AG10803 (cell line): ENCODE results near the gene INHA.

Experiments used
- DNase-seq: peaks from one replicate; pipeline ENCODE4 v3.0.0; 2010; ENCODE audit warnings: low read depth
- H3K4me3 ChIP-seq: 2 replicates; pipeline ENCODE4 v1.5.1; 2011; ENCODE audit warnings: mild to moderate bottlenecking, low read length, control low read depth
- TF ChIP-seq, protein P1 (sequence below): conservative IDR thresholded peaks from 2 replicates; pipeline ENCODE4 v1.5.1; 2011; ENCODE audit warnings: mild to moderate bottlenecking, low read length, control low read depth, inconsistent platforms

The INHA gene

DNA sequence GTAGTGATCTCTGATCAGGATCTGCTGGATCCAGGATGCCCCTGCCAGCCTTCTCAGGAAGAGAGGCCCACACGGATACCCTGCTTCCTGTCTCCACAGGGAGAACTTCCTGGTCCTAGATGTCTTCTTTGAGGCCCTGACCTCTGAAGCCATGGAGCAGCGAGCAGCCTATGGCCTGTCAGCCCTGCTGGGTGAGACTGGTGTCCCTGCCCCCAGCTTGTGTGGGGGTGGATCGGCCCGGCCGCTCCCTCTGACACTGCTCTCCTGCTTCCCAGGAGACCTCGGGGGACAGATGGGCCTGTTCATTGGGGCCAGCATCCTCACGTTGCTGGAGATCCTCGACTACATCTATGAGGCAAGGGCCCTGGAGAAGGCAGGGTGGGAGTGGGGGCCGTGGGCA is 35.1 kb upstream of the INHA start:
- DNase-seq, result no peak
- TF ChIP-seq, protein P1, sequence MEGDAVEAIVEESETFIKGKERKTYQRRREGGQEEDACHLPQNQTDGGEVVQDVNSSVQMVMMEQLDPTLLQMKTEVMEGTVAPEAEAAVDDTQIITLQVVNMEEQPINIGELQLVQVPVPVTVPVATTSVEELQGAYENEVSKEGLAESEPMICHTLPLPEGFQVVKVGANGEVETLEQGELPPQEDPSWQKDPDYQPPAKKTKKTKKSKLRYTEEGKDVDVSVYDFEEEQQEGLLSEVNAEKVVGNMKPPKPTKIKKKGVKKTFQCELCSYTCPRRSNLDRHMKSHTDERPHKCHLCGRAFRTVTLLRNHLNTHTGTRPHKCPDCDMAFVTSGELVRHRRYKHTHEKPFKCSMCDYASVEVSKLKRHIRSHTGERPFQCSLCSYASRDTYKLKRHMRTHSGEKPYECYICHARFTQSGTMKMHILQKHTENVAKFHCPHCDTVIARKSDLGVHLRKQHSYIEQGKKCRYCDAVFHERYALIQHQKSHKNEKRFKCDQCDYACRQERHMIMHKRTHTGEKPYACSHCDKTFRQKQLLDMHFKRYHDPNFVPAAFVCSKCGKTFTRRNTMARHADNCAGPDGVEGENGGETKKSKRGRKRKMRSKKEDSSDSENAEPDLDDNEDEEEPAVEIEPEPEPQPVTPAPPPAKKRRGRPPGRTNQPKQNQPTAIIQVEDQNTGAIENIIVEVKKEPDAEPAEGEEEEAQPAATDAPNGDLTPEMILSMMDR, result no peak
- H3K4me3 ChIP-seq, result no peak overlapping the region

DNA sequence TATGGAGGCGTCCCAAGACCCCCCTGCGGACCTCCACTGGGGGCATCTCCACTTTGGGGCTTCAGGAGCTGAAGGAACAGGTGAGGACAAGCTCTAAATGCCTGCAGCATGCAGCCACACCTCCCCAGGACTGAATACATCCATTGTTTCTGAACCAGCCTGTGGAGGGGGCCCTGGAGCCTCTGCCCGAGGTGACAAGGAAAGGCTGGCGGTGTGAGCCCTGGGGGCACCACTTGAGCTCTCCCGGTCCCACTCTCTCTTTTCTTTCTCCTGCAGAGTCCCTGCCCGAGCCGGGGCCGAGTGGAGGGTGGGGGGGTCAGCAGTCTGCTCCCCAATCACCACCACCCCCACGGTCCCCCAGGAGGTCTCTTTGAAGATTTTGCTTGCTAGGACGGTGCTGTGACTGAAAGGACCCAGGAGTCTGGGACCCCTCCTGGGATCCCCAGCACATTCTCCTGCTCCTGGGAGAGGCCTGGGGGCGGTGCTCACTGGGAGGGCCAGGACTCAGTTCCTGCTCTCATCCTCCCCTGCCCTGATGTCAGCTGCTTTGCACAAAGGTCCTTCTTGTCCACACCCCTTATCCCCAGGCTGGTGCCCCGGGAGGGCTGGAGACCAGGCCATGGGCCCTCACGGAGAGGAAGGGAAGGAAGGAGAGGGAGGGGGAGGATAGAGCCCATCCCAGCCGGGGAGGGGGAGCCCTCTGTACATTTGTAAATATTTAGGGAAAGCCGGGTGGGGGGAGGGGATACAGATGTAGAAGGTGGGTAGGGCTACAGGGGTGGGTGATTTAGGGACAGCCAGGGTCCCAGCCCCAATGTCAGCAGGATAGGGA is 34.2 kb upstream of the INHA start:
- DNase-seq, result no peak
- TF ChIP-seq, protein P1, result no peak
- H3K4me3 ChIP-seq, result no peak overlapping the region

DNA sequence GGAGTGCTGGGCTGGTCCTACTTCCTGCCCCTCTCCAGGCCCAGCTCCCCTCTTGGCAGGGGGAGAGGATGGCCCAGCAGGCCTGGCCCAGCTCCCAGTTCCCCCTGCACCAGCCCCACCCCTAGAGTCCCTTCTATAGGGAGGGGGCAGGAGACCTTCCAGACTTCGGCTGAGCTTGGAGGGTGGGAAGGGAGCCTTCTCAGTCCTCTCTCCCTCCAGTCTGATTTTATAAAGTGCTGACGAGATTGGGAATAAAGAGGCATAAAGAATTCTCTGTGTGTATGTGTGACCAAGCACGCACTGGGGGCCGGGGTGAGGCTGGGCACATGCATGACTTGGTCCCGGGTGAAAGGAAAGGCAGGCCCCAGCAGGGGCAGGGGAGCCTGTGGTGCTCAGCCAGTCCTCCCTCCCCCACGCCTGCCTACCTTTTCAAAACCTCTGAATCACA is 33.6 kb upstream of the INHA start:
- H3K4me3 ChIP-seq, result no peak overlapping the region
- TF ChIP-seq, protein P1, result no peak
- DNase-seq, result no peak

DNA sequence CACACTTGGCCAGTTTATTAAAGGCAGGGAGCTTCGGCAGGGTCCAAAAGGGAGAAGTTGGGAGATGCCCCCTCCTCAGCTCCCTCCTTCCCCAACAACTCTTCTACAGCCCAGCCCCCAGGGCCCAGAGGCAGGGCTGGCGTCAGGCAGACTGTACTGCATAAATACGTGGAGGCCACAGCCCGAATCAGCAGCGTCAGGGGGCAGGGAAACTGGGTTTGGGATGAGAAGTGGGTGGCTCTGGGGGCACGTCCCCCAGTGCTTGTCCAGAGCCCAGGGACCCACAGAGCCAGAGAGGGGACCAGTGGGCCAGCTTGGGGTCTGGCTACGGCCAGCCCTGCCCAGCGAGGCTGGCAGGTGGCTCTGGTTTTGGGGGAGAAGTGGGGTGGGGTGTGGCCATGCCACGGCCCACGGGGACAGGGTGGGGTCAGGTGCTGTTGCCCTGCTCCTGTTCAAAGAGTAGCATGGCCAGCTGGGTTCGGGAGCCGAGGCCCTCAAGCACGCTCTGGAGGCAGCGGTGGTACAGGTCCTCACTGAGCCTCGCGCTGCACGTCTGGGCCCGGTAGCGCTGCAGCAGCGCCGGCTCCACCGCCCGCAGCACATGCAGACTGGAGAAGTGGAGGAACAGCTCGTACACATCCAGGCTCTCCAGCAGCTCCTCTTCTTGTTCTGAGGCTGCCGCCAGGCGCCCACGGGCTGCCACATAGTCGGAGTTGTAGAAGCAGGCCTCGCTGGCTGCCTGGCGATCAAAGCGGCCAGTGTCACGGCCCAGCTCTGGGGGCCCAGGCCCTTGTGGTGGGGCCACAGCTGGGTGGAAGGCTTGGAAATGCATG is 32.9 kb upstream of the INHA start:
- no peak for DNase-seq
- TF ChIP-seq, protein P1, result no peak
- H3K4me3 ChIP-seq, result no peak overlapping the region

DNA sequence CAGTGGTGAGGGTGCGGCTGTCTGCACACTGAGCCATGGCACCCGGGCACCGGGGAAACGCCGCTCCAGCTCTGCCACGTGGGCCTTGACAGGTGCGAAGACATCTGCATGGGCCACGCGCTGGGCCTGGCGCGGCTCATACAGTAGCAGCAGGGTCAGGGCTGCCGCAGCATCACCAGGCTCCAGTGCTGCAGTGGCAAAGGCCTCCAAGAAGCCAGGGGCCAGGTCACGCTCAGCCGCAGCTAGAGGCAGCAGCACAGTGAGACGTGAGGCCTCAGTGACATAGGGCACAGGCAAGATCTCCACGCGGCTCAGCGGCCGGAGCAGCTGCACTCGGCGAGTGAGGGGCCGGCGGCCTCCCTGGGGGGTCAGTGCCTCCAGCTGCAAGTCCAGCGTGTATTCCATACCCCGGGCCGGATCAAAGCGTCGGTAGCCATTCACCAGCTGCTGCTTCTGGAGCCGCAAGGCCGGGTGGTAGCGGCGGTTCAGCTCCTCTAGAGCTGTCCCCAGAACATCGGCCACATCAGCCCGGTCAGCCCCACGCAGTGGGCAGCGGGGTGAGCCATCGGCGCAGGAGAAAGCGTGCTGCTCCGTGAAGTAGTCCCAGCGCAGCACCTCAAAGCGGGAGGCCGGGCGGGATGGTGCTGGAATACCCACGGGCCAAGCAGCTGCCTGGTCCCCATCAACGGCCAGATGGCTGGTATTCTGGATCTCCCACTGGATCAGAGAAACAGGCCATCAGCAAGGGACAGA is 32.0 kb upstream of the INHA start:
- TF ChIP-seq, protein P1, result no peak
- DNase-seq, result no peak
- H3K4me3 ChIP-seq, result no peak overlapping the region

DNA sequence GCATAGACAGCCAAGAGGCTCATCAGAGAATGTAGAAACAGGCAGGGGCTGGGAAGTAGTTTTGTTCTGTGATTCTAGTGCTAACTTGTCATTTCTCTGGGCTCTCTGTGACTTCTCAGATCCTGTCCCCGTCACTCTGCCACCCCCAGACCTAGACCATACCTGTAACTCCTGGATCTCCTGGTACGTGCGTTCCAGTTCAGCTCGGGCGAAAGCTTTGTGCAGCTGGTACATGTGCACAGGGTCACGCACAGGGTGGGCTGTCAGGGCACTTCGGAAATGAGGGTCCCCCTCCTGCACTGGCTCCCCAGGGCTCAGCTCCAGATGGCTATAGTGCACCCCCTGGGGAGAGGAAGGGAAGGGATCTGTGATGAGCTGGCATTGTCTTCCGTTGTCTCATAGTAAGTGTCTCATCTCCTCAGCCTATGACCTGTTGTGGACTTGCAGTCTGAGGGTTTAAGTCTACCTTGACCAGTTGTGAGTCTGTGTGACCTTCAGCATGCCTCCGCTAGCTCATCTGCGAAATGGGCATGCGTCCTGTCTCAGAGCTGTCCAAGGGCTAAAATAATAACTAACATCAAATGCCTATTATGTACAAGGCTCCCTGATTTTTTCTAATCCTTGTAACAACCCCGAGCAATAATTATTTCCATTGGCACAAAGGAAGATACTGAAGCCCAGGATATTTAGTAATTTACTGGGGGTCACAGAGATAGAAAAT is 31.2 kb upstream of the INHA start:
- no peak overlapping the region for H3K4me3 ChIP-seq
- TF ChIP-seq, protein P1, result no peak
- no peak for DNase-seq
